Measurements from ENCODE around the gene PPP2R1B.
A peak's percentile ranks its signal among the peaks of the same experiment; 100 is the strongest.
"Not testable (repeated sequence)": the region's sequence is repeated elsewhere in the genome, so short reads cannot be mapped to it uniquely, and the experiment has no call there.

The PPP2R1B gene

DNA sequence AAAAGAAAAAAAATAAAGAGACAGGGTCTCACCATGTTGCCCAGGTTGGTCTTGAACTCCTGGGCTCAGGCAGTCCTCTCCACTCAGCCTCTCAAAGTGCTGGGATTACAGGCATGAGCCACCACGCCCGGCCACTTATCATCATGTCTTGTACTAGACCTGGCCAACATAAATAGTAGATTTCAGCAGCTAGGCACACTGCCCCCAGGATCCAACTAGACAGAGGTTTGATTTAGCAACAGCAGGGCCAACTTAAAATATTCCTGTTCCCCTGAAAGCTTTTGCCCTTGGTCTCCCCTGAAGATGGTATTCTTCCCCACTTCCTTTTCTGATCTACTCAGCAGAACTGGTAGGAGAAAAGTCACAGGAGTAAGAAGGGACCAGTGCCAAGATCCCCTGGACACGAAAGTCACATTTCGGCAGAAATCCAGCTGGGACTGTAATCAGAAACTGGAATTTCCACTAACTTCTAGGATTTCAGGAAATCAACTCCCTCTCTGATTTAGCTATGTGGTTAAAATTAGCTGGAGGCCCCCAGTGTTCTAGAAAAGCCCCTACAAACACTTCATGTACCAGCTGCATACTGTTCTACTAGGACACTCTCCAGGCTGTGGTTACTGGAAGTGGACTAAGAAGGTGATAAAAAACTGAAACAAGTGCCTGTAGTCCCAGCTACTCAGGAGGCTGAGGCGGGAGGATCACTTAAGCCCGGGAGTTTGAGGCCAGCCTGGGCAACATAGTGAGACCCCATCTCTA, 8.9 kb upstream of the PPP2R1B start:
- H3K4me3 ChIP-seq (ENCODE audit: low read depth, low read length) = no peak overlapping the region
- TF ChIP-seq, protein P1, sequence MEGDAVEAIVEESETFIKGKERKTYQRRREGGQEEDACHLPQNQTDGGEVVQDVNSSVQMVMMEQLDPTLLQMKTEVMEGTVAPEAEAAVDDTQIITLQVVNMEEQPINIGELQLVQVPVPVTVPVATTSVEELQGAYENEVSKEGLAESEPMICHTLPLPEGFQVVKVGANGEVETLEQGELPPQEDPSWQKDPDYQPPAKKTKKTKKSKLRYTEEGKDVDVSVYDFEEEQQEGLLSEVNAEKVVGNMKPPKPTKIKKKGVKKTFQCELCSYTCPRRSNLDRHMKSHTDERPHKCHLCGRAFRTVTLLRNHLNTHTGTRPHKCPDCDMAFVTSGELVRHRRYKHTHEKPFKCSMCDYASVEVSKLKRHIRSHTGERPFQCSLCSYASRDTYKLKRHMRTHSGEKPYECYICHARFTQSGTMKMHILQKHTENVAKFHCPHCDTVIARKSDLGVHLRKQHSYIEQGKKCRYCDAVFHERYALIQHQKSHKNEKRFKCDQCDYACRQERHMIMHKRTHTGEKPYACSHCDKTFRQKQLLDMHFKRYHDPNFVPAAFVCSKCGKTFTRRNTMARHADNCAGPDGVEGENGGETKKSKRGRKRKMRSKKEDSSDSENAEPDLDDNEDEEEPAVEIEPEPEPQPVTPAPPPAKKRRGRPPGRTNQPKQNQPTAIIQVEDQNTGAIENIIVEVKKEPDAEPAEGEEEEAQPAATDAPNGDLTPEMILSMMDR (IDR thresholded peaks at IDR 0.05; ENCODE audit: borderline replicate concordance, insufficient read depth, low read depth, low read length) = no peak

DNA sequence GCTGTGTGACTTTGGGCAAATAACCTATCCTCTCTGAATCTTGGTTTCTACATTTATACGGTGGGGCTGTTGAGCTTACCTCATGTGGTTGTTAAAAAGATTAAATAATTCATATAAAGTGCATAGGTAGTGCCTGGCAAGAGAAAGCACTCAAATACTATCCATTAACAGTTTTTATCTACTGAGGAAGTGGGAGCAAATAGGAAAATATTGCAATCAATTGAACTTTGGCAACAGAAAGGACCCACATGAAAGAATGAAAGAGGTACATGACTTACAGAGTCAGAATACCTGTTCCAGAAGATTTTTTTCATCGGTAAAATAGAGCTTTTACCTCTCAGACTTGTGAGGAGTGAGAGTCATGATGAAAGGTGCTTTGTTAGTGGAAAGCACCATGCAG, 6.3 kb upstream of the PPP2R1B start:
- TF ChIP-seq, protein P1 (IDR thresholded peaks at IDR 0.05; ENCODE audit: borderline replicate concordance, insufficient read depth, low read depth, low read length) = no peak
- H3K4me3 ChIP-seq (ENCODE audit: low read depth, low read length) = no peak overlapping the region

DNA sequence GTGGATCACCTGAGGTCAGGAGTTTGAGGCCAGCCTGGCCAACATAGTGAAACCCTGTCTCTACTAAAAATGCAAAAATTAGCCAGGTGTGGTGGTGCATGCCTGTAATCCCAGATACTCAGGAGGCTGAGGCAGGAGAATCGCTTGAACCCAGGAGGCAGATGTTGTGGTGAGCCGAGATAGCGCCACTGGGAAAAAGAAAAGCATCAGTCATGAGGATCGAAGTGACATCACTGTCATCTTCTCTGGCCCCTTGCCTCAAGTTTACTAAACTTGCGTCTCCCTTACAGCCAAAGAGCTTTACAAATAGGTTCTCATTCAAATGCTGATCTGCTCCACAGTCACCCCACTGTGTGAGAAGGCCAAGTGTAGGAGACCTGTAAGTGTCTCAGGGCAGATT, 5.0 kb upstream of the PPP2R1B start:
- not testable (repeated sequence) for H3K4me3 ChIP-seq (ENCODE audit: low read depth, low read length)

DNA sequence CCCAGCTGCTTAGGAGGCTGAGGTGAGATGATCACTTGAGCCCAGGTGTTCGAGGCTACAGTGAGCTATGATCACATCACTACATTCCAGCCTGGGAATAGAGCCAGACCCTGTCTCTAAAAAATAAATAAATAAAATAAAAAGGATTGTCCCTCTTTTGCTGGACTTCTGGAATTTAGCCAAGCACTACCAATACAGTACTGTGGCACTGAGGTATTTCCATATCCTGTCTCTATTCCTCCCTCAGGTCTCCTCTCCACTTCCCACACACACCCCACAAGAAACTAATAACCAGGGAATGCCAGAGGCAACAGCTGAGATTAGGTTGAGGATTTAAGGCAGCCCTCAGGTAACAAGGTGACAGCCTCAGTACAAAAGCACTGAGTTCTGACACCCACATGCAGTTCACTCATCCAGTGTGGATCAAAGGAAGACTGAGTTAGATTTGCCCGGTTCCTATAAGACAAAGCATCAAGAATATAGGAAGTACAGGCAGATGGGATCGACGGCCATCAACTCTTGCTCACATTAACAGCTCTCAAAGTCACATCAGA, 4.5 kb upstream of the PPP2R1B start:
- no peak overlapping the region for H3K4me3 ChIP-seq (ENCODE audit: low read depth, low read length)
- TF ChIP-seq, protein P1 (IDR thresholded peaks at IDR 0.05; ENCODE audit: borderline replicate concordance, insufficient read depth, low read depth, low read length) = no peak

DNA sequence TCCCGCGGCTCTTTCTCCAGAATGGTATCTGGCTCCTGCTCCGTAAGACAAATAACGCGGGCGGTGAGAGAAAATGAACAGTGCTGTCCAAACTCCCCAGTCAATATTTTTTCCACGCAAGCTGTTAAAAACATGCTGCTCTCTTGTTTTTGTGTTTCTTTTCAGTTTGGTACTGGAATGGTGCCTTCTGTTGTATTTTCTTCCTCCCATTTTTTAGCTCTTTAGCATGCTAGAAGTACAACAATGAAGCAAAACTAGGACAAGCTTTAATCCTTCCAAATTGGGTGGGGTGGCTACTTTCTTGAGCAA, 599 bp upstream of the PPP2R1B start:
- peak overlapping the region; percentile 79 for H3K4me3 ChIP-seq (ENCODE audit: low read depth, low read length)
- TF ChIP-seq, protein P1 (IDR thresholded peaks at IDR 0.05; ENCODE audit: borderline replicate concordance, insufficient read depth, low read depth, low read length) = no peak

DNA sequence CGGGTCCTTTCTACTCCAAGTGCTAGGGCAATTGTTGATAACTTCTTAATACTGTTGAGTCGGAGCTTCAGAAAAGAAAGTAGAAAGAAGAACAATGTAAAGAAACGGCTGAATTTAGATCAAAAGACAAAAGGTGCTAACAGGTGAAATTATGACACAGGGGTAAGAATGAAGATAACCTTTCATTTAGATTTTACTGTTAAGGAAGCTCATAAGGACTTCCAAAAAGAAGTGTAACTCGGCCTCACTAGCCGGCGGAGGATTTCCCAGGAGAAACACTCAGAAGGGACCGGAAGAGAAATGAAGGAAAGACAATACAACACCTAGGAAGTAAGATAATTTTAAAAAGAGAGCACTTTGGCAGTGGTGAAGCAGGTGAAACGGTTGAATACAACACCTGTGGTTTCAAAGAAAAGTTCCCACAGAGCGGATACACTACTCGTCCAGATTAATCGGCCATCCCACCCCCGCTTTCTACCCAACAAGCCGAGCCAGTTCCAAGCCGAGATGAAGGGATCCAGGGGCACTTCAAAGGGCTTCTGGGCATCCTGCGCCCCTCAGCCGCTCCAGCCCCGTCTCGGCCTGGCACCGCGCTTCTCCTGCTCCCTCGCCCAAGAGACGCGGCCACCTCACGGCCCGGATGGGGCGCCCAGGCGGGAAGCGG, 737 bp downstream of the PPP2R1B start:
- H3K4me3 ChIP-seq (ENCODE audit: low read depth, low read length) = peak overlapping the region; percentile 79
- TF ChIP-seq, protein P1 (IDR thresholded peaks at IDR 0.05; ENCODE audit: borderline replicate concordance, insufficient read depth, low read depth, low read length) = no peak

DNA sequence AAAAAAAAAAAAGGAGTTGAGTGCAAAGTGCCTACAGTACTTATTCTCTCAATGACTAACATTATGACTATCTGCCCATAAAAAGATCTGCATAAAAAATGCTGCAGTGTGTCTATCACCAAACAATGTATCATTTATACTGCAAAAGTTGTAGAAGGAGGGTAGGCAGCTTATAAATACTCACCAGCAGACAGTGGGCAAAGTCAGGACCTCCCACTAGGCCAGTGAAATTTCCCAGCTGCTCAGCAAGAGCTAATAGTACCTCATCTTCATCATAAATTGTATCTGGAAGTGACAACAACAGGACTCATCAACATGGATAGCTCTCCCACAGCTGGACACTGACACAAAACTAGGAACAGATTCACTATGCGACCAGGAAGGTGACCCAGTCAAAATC, 1.6 kb downstream of the PPP2R1B start:
- no peak overlapping the region for H3K4me3 ChIP-seq (ENCODE audit: low read depth, low read length)
- TF ChIP-seq, protein P1 (IDR thresholded peaks at IDR 0.05; ENCODE audit: borderline replicate concordance, insufficient read depth, low read depth, low read length) = no peak
